Measurements from ENCODE around the gene B3GALT5.

DNA sequence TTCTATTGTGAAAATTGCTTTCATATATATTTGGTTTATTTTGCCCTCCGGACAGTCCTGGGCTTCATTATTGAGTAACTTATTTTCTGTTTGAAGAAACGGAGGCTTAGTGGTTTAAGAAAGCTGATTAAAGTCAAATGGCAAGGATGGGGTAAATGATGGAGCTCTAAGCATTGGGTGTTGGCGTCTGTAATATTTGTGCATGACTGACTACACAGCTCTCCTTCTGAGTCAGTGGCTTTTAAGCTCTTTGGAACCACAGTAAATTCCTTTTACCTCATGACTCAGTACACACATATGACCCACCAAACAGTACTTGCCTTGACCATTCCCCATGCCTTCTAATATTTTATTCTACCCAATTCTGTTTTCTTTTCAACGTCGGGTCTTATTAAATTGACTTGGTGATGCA, 21.0 kb downstream of the B3GALT5 start:
- no peak for TF ChIP-seq EZH2 (IDR thresholded peaks at IDR 0.05; ENCODE audit: borderline replicate concordance, insufficient read depth, low read depth, low read length, poor library complexity, severe bottlenecking)
- TF ChIP-seq, protein P1, sequence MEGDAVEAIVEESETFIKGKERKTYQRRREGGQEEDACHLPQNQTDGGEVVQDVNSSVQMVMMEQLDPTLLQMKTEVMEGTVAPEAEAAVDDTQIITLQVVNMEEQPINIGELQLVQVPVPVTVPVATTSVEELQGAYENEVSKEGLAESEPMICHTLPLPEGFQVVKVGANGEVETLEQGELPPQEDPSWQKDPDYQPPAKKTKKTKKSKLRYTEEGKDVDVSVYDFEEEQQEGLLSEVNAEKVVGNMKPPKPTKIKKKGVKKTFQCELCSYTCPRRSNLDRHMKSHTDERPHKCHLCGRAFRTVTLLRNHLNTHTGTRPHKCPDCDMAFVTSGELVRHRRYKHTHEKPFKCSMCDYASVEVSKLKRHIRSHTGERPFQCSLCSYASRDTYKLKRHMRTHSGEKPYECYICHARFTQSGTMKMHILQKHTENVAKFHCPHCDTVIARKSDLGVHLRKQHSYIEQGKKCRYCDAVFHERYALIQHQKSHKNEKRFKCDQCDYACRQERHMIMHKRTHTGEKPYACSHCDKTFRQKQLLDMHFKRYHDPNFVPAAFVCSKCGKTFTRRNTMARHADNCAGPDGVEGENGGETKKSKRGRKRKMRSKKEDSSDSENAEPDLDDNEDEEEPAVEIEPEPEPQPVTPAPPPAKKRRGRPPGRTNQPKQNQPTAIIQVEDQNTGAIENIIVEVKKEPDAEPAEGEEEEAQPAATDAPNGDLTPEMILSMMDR (IDR thresholded peaks at IDR 0.05) = no peak

Data from B cell (primary cell).